Activated naive CD4-positive, alpha-beta T cell treated with anti-CD3 and anti-CD28 coated beads, Interleukin-2, amount 50 U/mL, for 16 hours (primary cell): Measurements from ENCODE around the gene ABLIM2.

Source experiments
- DNase-seq: peaks from one replicate; pipeline ENCODE4 v3.0.0-alpha.2; 2020

ABLIM2 gene

GRCh38 chr4:8098506-8098905, 60.1 kb downstream of the ABLIM2 start:
- no peak for DNase-seq

GRCh38 chr4:8097721-8098345, 60.8 kb downstream of the ABLIM2 start:
- no peak for DNase-seq

GRCh38 chr4:8097141-8097541, 61.5 kb downstream of the ABLIM2 start:
- no peak for DNase-seq

- DNase-seq, result no peak
Observed at GRCh38 chr4:8096690-8097061, 61.9 kb downstream of the ABLIM2 start.

GRCh38 chr4:8095956-8096689, 62.5 kb downstream of the ABLIM2 start:
- DNase-seq, result no peak

- no peak for DNase-seq
Observed at GRCh38 chr4:8093587-8094274, 64.9 kb downstream of the ABLIM2 start.

GRCh38 chr4:8092282-8092681, 66.3 kb downstream of the ABLIM2 start:
- no peak for DNase-seq

GRCh38 chr4:8090744-8091301, 67.8 kb downstream of the ABLIM2 start:
- DNase-seq, result no peak

GRCh38 chr4:8090312-8090711, 68.3 kb downstream of the ABLIM2 start:
- no peak for DNase-seq

- no peak for DNase-seq
Observed at GRCh38 chr4:8089862-8090261, 68.8 kb downstream of the ABLIM2 start.

GRCh38 chr4:8088966-8089491, 69.6 kb downstream of the ABLIM2 start:
- no peak for DNase-seq

GRCh38 chr4:8087921-8088495, 70.6 kb downstream of the ABLIM2 start:
- DNase-seq, result no peak

GRCh38 chr4:8086783-8087445, 71.7 kb downstream of the ABLIM2 start:
- DNase-seq, result no peak

GRCh38 chr4:8085491-8086117, 73.0 kb downstream of the ABLIM2 start:
- DNase-seq, result no peak

- DNase-seq, result no peak
Observed at GRCh38 chr4:8084712-8085490, 73.7 kb downstream of the ABLIM2 start.

GRCh38 chr4:8084031-8084660, 74.5 kb downstream of the ABLIM2 start:
- no peak for DNase-seq

- DNase-seq, result no peak
Observed at GRCh38 chr4:8083086-8083825, 75.4 kb downstream of the ABLIM2 start.

GRCh38 chr4:8082517-8083055, 76.0 kb downstream of the ABLIM2 start:
- no peak for DNase-seq

- no peak for DNase-seq
Observed at GRCh38 chr4:8081621-8082516, 76.7 kb downstream of the ABLIM2 start.
